HL-60 (cell line): ENCODE data around the gene TMEM25.

Source experiments
- DNase-seq, 2 experiments: peaks; one replicate each; pipeline ENCODE4 v3.0.0-alpha.2; 2010 to 2020; ENCODE audit warnings: low read depth in 1 of 2, low spot score in 1 of 2
- H3K27ac ChIP-seq: fragments of 250-450 bp; sonication (Bioruptor Pico); replicated peaks from 2 replicates; pipeline ENCODE4 v1.5.1; 2020; ENCODE audit warnings: mild to moderate bottlenecking, moderate library complexity
- H3K27me3 ChIP-seq: fragments of 250-450 bp; sonication (Bioruptor Pico); 2 replicates; pipeline ENCODE4 v1.5.1; 2021; ENCODE audit warnings: mild to moderate bottlenecking, moderate library complexity; ENCODE audit not compliant: insufficient read depth, poor library complexity, severe bottlenecking
- H3K4me3 ChIP-seq: replicated peaks from 2 replicates; pipeline ENCODE4 v1.5.1; 2011; ENCODE audit warnings: mild to moderate bottlenecking, control low read depth, low read length; ENCODE audit not compliant: insufficient read depth
- GABPA ChIP-seq: IDR thresholded peaks from 2 replicates; pipeline ENCODE4 v1.6.1; 2012; ENCODE audit warnings: low read depth
- POLR2AphosphoS5 ChIP-seq: IDR thresholded peaks from 2 replicates; pipeline ENCODE4 v1.6.1; 2012; ENCODE audit warnings: low read depth
- SPI1 ChIP-seq: IDR thresholded peaks from 2 replicates; pipeline ENCODE4 v1.6.1; 2012; ENCODE audit warnings: low read depth, mild to moderate bottlenecking, borderline replicate concordance
- TF ChIP-seq, protein P1 (sequence below): IDR thresholded peaks from one replicate; pipeline ENCODE4 v1.5.1; 2011; ENCODE audit warnings: low read length, control low read depth, inconsistent platforms; ENCODE audit not compliant: insufficient read depth
- TF ChIP-seq, protein P2 (sequence below): IDR thresholded peaks from 2 replicates; pipeline ENCODE4 v1.6.1; 2012; ENCODE audit warnings: low read depth; ENCODE audit not compliant: insufficient replicate concordance

The TMEM25 gene

DNA sequence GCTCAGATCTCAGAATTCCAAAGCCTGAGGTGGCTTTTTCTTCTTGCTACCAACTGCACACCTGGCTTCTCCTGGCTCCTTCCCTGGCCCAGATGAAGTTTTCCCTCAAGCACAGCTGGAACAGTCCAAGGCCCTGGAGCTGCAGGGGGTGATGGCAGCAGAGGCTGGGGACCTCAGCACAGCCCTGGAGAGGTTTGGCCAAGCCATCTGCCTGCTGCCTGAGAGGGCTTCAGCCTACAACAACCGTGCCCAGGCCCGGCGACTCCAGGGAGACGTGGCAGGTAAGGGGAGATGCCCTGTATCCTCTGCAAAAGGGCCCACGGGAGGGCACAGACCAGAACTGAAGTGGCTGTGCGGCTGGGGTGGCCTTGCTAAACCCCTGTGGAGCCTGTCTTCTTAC is 2.5 kb upstream of the TMEM25 start:
- H3K4me3 ChIP-seq: no peak overlapping the region
- no peak overlapping the region for H3K27ac ChIP-seq
- TF ChIP-seq SPI1: no peak
- TF ChIP-seq POLR2AphosphoS5: no peak
- TF ChIP-seq, protein P1, sequence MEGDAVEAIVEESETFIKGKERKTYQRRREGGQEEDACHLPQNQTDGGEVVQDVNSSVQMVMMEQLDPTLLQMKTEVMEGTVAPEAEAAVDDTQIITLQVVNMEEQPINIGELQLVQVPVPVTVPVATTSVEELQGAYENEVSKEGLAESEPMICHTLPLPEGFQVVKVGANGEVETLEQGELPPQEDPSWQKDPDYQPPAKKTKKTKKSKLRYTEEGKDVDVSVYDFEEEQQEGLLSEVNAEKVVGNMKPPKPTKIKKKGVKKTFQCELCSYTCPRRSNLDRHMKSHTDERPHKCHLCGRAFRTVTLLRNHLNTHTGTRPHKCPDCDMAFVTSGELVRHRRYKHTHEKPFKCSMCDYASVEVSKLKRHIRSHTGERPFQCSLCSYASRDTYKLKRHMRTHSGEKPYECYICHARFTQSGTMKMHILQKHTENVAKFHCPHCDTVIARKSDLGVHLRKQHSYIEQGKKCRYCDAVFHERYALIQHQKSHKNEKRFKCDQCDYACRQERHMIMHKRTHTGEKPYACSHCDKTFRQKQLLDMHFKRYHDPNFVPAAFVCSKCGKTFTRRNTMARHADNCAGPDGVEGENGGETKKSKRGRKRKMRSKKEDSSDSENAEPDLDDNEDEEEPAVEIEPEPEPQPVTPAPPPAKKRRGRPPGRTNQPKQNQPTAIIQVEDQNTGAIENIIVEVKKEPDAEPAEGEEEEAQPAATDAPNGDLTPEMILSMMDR: no peak
- TF ChIP-seq, protein P2, sequence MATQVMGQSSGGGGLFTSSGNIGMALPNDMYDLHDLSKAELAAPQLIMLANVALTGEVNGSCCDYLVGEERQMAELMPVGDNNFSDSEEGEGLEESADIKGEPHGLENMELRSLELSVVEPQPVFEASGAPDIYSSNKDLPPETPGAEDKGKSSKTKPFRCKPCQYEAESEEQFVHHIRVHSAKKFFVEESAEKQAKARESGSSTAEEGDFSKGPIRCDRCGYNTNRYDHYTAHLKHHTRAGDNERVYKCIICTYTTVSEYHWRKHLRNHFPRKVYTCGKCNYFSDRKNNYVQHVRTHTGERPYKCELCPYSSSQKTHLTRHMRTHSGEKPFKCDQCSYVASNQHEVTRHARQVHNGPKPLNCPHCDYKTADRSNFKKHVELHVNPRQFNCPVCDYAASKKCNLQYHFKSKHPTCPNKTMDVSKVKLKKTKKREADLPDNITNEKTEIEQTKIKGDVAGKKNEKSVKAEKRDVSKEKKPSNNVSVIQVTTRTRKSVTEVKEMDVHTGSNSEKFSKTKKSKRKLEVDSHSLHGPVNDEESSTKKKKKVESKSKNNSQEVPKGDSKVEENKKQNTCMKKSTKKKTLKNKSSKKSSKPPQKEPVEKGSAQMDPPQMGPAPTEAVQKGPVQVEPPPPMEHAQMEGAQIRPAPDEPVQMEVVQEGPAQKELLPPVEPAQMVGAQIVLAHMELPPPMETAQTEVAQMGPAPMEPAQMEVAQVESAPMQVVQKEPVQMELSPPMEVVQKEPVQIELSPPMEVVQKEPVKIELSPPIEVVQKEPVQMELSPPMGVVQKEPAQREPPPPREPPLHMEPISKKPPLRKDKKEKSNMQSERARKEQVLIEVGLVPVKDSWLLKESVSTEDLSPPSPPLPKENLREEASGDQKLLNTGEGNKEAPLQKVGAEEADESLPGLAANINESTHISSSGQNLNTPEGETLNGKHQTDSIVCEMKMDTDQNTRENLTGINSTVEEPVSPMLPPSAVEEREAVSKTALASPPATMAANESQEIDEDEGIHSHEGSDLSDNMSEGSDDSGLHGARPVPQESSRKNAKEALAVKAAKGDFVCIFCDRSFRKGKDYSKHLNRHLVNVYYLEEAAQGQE: no peak
- TF ChIP-seq GABPA: no peak
- H3K27me3 ChIP-seq: no peaks in the 10 kb centered on the region
- no peak for DNase-seq

DNA sequence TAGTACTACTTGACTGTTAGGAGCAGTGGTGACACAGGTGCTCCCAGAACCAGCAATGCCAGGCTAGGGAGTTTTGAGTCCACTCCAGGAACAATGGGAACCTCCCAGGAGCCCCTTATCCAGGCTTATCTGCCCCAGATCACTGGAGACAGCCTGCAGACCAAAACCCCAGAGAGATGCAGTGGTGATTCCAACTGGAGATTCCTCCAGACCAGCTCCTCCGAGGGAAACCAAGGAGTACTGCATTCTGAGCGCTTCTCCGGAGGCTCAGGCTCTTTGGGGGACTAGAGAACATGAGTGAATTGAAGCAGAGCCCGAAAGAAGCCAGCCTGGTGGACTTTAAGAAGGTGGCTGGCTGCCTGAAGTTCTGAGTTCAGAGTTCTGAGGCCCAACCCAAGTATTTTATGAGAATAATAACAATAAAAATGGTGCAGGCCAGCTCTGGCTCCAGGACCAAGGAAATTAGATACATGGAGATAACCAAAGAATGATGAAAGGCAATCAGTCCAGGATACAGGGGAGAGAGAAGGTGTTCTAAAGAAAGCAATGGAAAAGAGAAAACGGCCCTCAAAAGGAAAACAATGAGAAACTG is 1.3 kb upstream of the TMEM25 start:
- no peak for DNase-seq
- TF ChIP-seq, protein P1: no peak
- TF ChIP-seq, protein P2: no peak
- no peak for TF ChIP-seq SPI1
- TF ChIP-seq POLR2AphosphoS5: no peak
- no peak for TF ChIP-seq GABPA
- Histone ChIP-seq H3K4me3 (no peak overlapping the region), H3K27me3 (no peaks in the 10 kb centered on the region), H3K27ac (no peak overlapping the region)

DNA sequence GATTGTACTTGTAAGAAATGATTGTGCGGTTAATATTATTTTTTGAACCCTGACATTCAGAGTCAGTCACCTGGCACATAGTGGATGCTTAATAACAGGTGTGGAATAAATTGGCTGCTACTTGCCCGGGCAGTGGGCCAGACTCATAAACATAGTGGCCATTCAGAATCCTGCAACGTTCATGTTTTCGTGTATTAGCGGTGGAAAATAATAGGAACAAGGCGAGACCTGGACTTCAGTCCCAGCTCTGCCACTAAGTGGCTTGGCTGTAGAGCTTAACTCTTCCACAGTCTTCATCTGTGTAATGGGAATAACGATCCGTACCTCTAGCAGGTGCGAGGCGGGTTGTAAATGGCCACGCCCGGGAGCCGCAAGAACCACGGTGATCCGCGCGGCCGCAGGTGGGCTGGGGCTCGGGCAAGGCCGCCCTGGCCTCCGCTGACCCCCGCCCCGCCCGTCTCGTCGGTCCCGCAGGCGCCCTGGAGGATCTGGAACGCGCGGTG is 761 bp upstream of the TMEM25 start:
- H3K27ac ChIP-seq: no peak overlapping the region
- H3K27me3 ChIP-seq: no peaks in the 10 kb centered on the region

More for the DNA sequence above, 761 bp upstream of the TMEM25 start:
- TF ChIP-seq, protein P1: no peak
- no peak for TF ChIP-seq SPI1
- TF ChIP-seq, protein P2: no peak
- TF ChIP-seq POLR2AphosphoS5: no peak
- TF ChIP-seq GABPA: no peak
- no peak overlapping the region for H3K4me3 ChIP-seq
- DNase-seq: no peak
